ENCODE measurements around the gene FRYL.
"Not testable (repeated sequence)": the region's sequence is repeated elsewhere in the genome, so short reads cannot be mapped to it uniquely, and the experiment has no call there.

Gene FRYL

GRCh38 chr4:48742412-48742811, 37.7 kb downstream of the FRYL start:
- no peak for DNase-seq

- DNase-seq: no peak
Observed at GRCh38 chr4:48739560-48740019, 40.5 kb downstream of the FRYL start.

- no peak for DNase-seq
Observed at GRCh38 chr4:48738856-48739255, 41.2 kb downstream of the FRYL start.

GRCh38 chr4:48728906-48729496, 51.1 kb downstream of the FRYL start:
- not testable (repeated sequence) for DNase-seq

GRCh38 chr4:48727666-48728459, 52.2 kb downstream of the FRYL start:
- DNase-seq: no peak

GRCh38 chr4:48725414-48725813, 54.7 kb downstream of the FRYL start:
- DNase-seq: peak; percentile 9 to 55

- no peak for DNase-seq
Observed at GRCh38 chr4:48722509-48723446, 57.3 kb downstream of the FRYL start.

GRCh38 chr4:48720459-48720858, 59.6 kb downstream of the FRYL start:
- no peak for DNase-seq

GRCh38 chr4:48718818-48719465, 61.1 kb downstream of the FRYL start:
- DNase-seq: no peak

- DNase-seq: not testable (repeated sequence)
Observed at GRCh38 chr4:48716285-48716684, 63.8 kb downstream of the FRYL start.

- no peak for DNase-seq
Observed at GRCh38 chr4:48710446-48711209, 69.5 kb downstream of the FRYL start.

GRCh38 chr4:48709901-48710300, 70.2 kb downstream of the FRYL start:
- no peak for DNase-seq

GRCh38 chr4:48708610-48709009, 71.5 kb downstream of the FRYL start:
- DNase-seq: no peak

- no peak for DNase-seq
Observed at GRCh38 chr4:48706736-48707135, 73.3 kb downstream of the FRYL start.

GRCh38 chr4:48705609-48706008, 74.5 kb downstream of the FRYL start:
- DNase-seq: no peak

- DNase-seq: no peak
Observed at GRCh38 chr4:48704091-48704802, 75.8 kb downstream of the FRYL start.

- DNase-seq: no peak
Observed at GRCh38 chr4:48699475-48699874, 80.6 kb downstream of the FRYL start.

- no peak for DNase-seq
Observed at GRCh38 chr4:48698029-48698971, 81.8 kb downstream of the FRYL start.

- not testable (repeated sequence) for DNase-seq
Observed at GRCh38 chr4:48697516-48697915, 82.6 kb downstream of the FRYL start.

GRCh38 chr4:48694824-48695223, 85.3 kb downstream of the FRYL start:
- DNase-seq: no peak
